Naive B cell (primary cell): ENCODE measurements around the gene SLC34A3. TPM values are rescaled to one million over a fixed set of nuclear protein-coding genes. Genes with fewer than 3 reads are reported as not detected.
A peak's percentile ranks its signal among the peaks of the same experiment; 100 is the strongest.

Source experiments
- ATAC-seq, 2 donors: fragments of 150-1000 bp; cut with Tn5 transposase; 2 replicates each; pipeline ENCODE4 v1.10.0; 2021; ENCODE audit warnings: low read depth in 2 of 2, mild to moderate bottlenecking in 2 of 2, moderate library complexity in 2 of 2
- DNase-seq: peaks from one replicate; pipeline ENCODE4 v3.0.0; 2022
- H3K27ac Mint-ChIP-seq, 6 donors: one replicate each; pipeline ENCODE4 v1.8.0; 2020 to 2022; ENCODE audit warnings: mild to moderate bottlenecking in 6 of 6, mixed read lengths in 6 of 6, moderate library complexity in 5 of 6, inconsistent platforms in 2 of 6
- H3K27me3 Mint-ChIP-seq, 3 donors: one replicate each; pipeline ENCODE4 v1.8.0; 2021 to 2022; ENCODE audit warnings: mixed read lengths in 3 of 3, mild to moderate bottlenecking in 1 of 3
- H3K36me3 Mint-ChIP-seq, 2 donors: one replicate each; pipeline ENCODE4 v1.8.0; 2020 to 2022; ENCODE audit warnings: mixed read lengths in 2 of 2, inconsistent platforms in 1 of 2, mild to moderate bottlenecking in 1 of 2
- H3K4me1 Mint-ChIP-seq, 3 donors: one replicate each; pipeline ENCODE4 v1.8.0; 2020 to 2022; ENCODE audit warnings: mixed read lengths in 3 of 3, inconsistent platforms in 1 of 3, mild to moderate bottlenecking in 1 of 3, moderate library complexity in 1 of 3
- H3K4me3 Mint-ChIP-seq, 8 donors: one replicate each; pipeline ENCODE4 v1.8.0; 2020 to 2022; ENCODE audit warnings: mild to moderate bottlenecking in 8 of 8, mixed read lengths in 8 of 8, moderate library complexity in 8 of 8, inconsistent platforms in 2 of 8
- H3K9me3 Mint-ChIP-seq, 7 donors: one replicate each; pipeline ENCODE4 v1.8.0; 2020 to 2022; ENCODE audit warnings: mixed read lengths in 7 of 7, mild to moderate bottlenecking in 5 of 7, inconsistent platforms in 2 of 7, moderate library complexity in 1 of 7
- polyA plus RNA-seq, 6 donors: library from polyadenylated mRNA; unstranded; fragments of 300-500 nt; fragmentation: Illumina TruSeq; gene quantifications; one replicate each; pipeline ENCODE4 v1.2.3, GENCODE V29; 2021; ENCODE audit warnings: low read depth in 6 of 6

Gene SLC34A3
- polyA plus RNA-seq, 6 donors from 2014 or later: not detected

GRCh38 chr9:137272241-137273094 is 41.8 kb downstream of the SLC34A3 start:
- Mint-ChIP-seq H3K4me3 (no peak overlapping the region), H3K27ac (no peak overlapping the region), H3K27me3 (no peaks in the 10 kb centered on the region), H3K36me3 (peaks cover 5 to 8% of the 10 kb centered on the region in 2 donors), H3K9me3 (no peaks in the 10 kb centered on the region), H3K4me1 (peaks cover 44 to 56% (median 49%) of the 10 kb centered on the region in 3 donors)
- ATAC-seq (no peak), DNase-seq (no peak)

- Mint-ChIP-seq H3K9me3 (no peaks in the 10 kb centered on the region), H3K27me3 (no peaks in the 10 kb centered on the region), H3K27ac (no peak overlapping the region), H3K4me1 (peaks cover 43 to 55% (median 43%) of the 10 kb centered on the region in 3 donors), H3K4me3 (no peak overlapping the region), H3K36me3 (peaks cover 5 to 8% of the 10 kb centered on the region in 2 donors)
- DNase-seq: no peak
- ATAC-seq: no peak
Measured at GRCh38 chr9:137273095-137273490, 42.4 kb downstream of the SLC34A3 start.

DNA sequence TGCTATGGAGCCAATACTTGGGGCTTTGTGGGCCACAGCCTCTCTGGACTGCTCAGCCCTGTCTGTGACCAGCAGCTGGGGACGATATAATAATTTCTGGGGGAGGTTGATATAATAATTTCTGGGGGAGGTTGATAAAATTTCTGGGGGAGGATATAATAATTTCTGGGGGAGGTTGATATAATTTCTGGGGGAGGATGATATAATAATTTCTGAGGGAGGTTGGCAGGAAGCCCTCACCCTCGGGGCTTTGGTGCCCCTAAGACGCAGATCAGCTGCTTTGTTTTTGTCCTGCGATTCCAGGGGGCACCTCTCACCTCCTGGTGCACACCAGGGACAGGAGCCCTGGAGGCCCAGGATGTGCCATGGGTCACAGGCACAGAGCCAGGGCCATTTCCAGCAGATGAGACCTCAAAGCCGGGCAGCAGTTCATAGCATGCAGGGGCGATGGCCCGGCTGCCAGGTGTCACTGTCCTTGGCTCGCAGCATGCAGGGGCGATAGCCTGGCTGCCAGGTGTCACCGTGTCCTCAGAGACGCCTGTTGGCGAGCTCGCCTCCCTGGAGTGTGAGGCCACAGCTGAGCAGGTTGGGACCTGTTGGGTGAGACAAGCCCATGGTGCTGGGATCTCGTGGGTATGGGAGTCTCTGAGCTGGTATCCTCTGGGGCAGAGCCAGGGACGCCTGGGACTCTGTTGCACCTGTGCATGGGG is 43.1 kb downstream of the SLC34A3 start:
- peak overlapping the region in 1 of 6 donors; percentile 85 for H3K27ac Mint-ChIP-seq
- peaks cover 36 to 50% (median 39%) of the 10 kb centered on the region in 3 donors for H3K4me1 Mint-ChIP-seq
- no peak for DNase-seq
- no peaks in the 10 kb centered on the region for H3K27me3 Mint-ChIP-seq
- H3K36me3 Mint-ChIP-seq: peaks cover 2 to 3% of the 10 kb centered on the region in 2 donors
- no peak for ATAC-seq
- H3K4me3 Mint-ChIP-seq: peak overlapping the region in 2 of 8 donors; percentile 58 to 85
- H3K9me3 Mint-ChIP-seq: no peaks in the 10 kb centered on the region

DNA sequence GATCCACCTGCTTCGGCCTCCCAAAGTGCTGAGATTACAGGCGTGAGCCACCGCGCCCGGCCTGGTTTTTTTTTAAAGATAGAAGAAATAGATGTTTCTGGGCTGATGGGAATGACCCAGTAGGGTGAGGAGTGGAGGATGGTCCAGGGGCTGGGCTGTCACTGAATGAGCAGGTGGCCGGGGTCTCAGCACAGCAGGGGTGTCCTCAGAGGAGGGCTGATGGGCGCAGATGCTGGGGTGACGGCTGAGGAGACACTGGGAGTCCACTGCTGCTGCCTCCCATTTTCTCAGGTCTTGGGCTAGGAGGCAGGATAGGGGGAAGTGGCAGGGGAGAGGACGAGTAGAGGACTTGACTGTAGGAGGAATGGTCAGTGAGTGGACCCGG is 44.5 kb downstream of the SLC34A3 start:
- no peaks in the 10 kb centered on the region for H3K27me3 Mint-ChIP-seq
- peak overlapping the region in 4 of 6 donors; percentile 22 to 94 (median 86) for H3K27ac Mint-ChIP-seq

GRCh38 chr9:137275588-137276472 is 45.1 kb downstream of the SLC34A3 start:
- Mint-ChIP-seq H3K27ac (peak overlapping the region in 3 of 6 donors; percentile 38 to 94 (median 85)), H3K9me3 (no peaks in the 10 kb centered on the region), H3K27me3 (no peaks in the 10 kb centered on the region), H3K4me1 (peaks cover 28 to 42% (median 32%) of the 10 kb centered on the region in 3 donors), H3K4me3 (peak overlapping the region; percentile 45 to 90 (median 68)), H3K36me3 (no peaks in the 10 kb centered on the region)
- ATAC-seq (no peak), DNase-seq (no peak)

More for the DNA sequence above, 44.5 kb downstream of the SLC34A3 start:
- Mint-ChIP-seq H3K9me3 (no peaks in the 10 kb centered on the region), H3K4me3 (peak overlapping the region in 6 of 8 donors; percentile 37 to 90 (median 66)), H3K4me1 (peaks cover 27 to 42% (median 32%) of the 10 kb centered on the region in 3 donors), H3K36me3 (no peaks in the 10 kb centered on the region)
- DNase-seq (no peak), ATAC-seq (no peak)

DNA sequence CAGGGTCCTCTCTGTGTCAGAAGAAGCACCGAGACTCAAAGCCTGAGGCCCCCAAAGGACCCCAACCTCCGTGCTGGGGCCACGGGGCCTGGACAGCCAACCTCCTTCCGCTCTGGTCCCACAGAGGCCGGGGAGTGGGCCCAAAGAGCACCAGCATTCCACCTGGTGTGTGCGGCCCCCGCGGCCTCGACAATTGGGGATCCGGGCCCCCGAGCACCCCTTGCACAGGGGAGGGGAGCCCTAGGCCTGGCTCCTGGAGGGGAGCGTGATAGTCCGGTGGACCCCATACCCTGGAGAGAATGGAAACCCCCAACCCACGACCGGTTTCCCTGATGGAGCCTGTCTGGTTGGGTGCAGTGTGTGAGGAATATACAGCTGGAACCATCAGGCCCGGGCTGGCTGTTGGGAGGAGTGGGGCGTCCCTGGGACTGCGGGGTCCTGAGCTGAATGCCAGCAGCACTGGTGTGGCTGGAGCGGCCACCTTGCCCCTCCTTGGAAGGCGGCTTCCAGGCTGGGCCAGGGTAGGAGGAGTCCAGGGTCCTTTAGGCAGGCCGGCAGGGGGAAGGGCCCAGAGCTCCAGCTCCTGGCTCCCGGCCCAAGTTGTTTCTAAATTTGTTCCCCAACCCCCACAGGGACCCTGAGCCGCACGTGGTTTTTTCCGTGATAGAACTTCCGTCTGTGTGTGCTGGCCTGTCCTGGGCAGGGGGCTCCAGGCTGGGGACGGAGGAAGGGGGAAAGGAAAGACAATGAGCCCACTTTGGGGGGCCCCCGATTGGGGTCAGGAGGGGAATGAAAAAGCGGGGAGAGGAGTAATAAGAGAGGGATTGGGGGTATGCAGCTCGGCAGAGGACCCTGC is 46.0 kb downstream of the SLC34A3 start:
- Mint-ChIP-seq H3K4me3 (peak overlapping the region; percentile 87 to 95 (median 90)), H3K27ac (peak overlapping the region in 5 of 6 donors; percentile 89 to 96 (median 90)), H3K27me3 (no peaks in the 10 kb centered on the region), H3K4me1 (peaks cover 28 to 37% (median 30%) of the 10 kb centered on the region in 3 donors), H3K36me3 (no peaks in the 10 kb centered on the region), H3K9me3 (no peaks in the 10 kb centered on the region)
- ATAC-seq (peak in 1 of 2 donors; percentile 14), DNase-seq (no peak)

GRCh38 chr9:137277329-137278041 is 46.8 kb downstream of the SLC34A3 start, which contains the start of gene TOR4A:
Gene TOR4A (plus strand): TSS chr9:137277726. CDS start chr9:137278690, 964 bp downstream.
- peaks cover 30 to 44% (median 38%) of the 10 kb centered on the region in 3 donors for H3K4me1 Mint-ChIP-seq
- H3K27ac Mint-ChIP-seq: peak within 1 kb of the TSS; percentile 54 to 97 (median 91)
- DNase-seq (peak; percentile 47), ATAC-seq (peak; percentile 50)
- H3K36me3 Mint-ChIP-seq: no peaks in the 10 kb centered on the region
- no peaks in the 10 kb centered on the region for H3K9me3 Mint-ChIP-seq
- H3K4me3 Mint-ChIP-seq: peak within 1 kb of the TSS; percentile 87 to 95 (median 90)
- H3K27me3 Mint-ChIP-seq: no peaks in the 10 kb centered on the region

- Mint-ChIP-seq H3K27ac (peak overlapping the region in 5 of 6 donors; percentile 85 to 97 (median 90)), H3K9me3 (no peaks in the 10 kb centered on the region), H3K27me3 (no peaks in the 10 kb centered on the region), H3K36me3 (no peaks in the 10 kb centered on the region), H3K4me3 (peak overlapping the region; percentile 87 to 95 (median 90)), H3K4me1 (peaks cover 32 to 48% (median 45%) of the 10 kb centered on the region in 3 donors)
- peak; percentile 26 to 29 for ATAC-seq
- DNase-seq: no peak
Measured at GRCh38 chr9:137278061-137278701, 47.5 kb downstream of the SLC34A3 start.

- ATAC-seq (no peak), DNase-seq (no peak)
- peaks cover 32 to 48% (median 47%) of the 10 kb centered on the region in 3 donors for H3K4me1 Mint-ChIP-seq
- H3K27me3 Mint-ChIP-seq: no peaks in the 10 kb centered on the region
- no peaks in the 10 kb centered on the region for H3K36me3 Mint-ChIP-seq
- peak overlapping the region in 1 of 8 donors; percentile 44 for H3K4me3 Mint-ChIP-seq
- no peaks in the 10 kb centered on the region for H3K9me3 Mint-ChIP-seq
- no peak overlapping the region for H3K27ac Mint-ChIP-seq
Measured at GRCh38 chr9:137278721-137279711, 48.3 kb downstream of the SLC34A3 start.

DNA sequence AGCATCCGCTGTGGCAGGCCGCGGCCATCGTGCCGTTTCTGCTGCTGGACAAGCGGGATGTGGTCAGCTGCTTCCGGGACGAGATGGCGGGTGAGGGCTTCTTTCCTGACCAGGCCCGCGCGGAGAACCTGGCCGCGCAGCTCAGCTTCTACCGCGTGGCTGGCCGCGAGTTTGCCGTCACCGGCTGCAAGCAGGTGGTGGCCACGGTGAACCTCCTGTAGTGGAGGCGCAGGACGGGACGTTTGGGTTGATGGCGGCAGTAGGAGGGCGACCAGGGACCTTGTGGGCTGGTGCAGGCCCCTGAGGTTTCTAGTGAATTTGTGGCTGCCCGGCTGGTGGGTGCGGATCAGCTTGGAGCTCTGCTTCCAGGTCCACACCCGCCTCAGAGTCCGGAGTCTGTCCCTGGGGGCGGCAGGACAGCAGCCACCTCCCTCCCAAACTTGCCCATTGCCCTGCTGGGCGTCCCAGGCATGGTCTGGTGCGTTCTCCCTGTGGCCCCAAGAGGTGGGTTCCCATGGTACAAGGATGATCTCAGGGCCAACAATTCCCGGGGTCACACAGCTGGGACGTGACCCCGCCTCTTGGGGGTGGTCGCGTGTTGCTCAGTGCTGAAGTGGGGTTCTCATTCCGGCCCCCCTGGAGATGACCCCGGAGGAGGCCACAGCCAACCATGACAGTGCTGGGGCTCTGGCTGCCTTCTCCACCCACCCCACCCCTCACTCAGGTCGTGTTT is 49.2 kb downstream of the SLC34A3 start:
- Mint-ChIP-seq H3K9me3 (no peaks in the 10 kb centered on the region), H3K4me3 (peak overlapping the region in 7 of 8 donors; percentile 12 to 72 (median 41)), H3K27me3 (no peaks in the 10 kb centered on the region), H3K27ac (no peak overlapping the region), H3K4me1 (peaks cover 26 to 40% (median 39%) of the 10 kb centered on the region in 3 donors), H3K36me3 (no peaks in the 10 kb centered on the region)
- ATAC-seq (no peak), DNase-seq (no peak)
